OCI-M2 (cell line): ENCODE measurements around the gene MRPS2.
"Not testable (repeated sequence)": the region's sequence is repeated elsewhere in the genome, so short reads cannot be mapped to it uniquely, and the experiment has no call there.

Experiments
- DNase-seq: peaks from one replicate; lab custom pipeline; 2025; ENCODE audit not compliant: unreplicated experiment; lab: John Stamatoyannopoulos, UW

The MRPS2 gene

DNA sequence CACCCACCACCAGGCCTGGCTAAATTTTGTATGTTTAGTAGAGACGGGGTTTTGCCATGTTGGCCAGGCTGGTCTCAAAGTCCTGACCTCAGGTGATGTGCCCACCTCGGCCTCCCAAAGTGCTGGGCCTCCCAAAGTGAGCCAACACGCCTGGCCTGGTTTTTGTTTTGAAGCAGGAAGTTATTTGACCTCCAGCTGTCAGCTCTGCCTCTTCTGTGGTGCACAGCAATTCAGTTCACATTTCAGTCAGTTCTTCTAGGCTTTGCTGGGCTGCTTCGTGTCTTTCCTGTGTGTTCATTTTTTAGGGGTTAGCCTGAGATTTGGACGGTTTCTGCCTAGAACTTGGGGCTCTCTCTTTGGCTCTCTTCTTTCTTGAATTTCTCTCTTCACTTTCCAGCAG lies 29.7 kb downstream of the MRPS2 start:
- DNase-seq, result no peak

- DNase-seq, result no peak
These were observed 30.6 kb downstream of the MRPS2 start for GRCh38 chr9:135531096-135531495.

DNA sequence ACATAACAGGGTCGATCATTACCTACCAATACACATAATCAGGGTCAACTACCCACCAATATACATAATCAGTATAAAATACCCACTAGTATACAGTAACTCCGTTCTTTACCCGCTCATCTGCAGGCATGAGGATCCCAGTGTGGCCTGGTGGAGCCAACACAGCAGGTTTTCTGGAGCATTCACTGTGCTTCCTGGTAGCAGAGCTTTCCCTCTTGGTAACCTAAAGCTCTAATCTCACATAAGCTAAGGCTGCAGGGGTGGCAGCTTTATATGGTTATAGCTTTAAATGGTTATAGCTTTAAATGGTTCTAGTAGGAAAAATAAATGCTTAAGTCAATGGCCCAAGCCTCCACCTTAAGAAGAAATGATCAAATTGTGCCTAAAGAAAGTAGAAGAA lies 32.6 kb downstream of the MRPS2 start:
- DNase-seq, result no peak

GRCh38 chr9:135533674-135534073 lies 33.2 kb downstream of the MRPS2 start:
- DNase-seq, result no peak

GRCh38 chr9:135534192-135534711 lies 33.8 kb downstream of the MRPS2 start:
- not testable (repeated sequence) for DNase-seq

DNA sequence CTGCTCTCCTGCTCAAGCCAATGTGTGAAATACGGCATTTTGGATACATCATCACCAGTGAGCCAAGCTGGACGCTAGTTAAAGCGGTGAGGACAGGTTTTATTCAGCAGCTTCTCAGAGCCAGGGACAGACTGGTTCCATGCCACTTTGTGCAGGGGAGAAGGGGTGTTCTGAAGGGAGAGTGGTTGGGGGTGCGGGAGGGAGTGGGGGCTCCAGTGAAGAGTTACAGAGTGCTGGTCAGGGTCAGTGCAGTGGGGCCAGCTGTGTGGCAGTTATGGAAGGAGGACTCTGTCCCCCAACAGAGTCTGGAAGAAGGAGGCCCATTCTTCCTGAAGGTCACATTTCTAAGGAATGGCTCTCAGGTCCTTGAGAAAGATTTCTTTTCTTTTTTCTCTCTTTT lies 34.3 kb downstream of the MRPS2 start:
- DNase-seq, result not testable (repeated sequence)

DNA sequence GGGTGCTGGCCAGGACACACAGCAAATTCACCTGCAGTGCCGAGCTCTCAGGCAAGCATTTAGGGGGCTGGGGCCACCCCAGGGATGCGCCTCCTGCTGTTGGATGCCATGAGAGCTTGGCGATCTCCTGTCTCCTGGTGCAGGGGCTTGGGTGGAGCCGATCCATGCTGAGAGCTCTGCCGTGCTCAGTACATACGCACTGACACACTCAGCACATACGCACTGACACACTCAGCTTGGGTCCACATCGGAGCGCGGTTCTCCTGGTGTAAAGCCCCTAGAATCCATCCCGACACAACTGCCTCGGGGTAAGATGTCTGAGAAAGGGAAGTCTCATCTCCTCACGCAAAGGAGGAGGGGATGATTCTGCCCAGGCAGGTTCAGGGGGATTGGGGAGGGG lies 35.1 kb downstream of the MRPS2 start:
- DNase-seq, result not testable (repeated sequence)

- no peak for DNase-seq
These were observed 35.7 kb downstream of the MRPS2 start for GRCh38 chr9:135536216-135536615.

DNA sequence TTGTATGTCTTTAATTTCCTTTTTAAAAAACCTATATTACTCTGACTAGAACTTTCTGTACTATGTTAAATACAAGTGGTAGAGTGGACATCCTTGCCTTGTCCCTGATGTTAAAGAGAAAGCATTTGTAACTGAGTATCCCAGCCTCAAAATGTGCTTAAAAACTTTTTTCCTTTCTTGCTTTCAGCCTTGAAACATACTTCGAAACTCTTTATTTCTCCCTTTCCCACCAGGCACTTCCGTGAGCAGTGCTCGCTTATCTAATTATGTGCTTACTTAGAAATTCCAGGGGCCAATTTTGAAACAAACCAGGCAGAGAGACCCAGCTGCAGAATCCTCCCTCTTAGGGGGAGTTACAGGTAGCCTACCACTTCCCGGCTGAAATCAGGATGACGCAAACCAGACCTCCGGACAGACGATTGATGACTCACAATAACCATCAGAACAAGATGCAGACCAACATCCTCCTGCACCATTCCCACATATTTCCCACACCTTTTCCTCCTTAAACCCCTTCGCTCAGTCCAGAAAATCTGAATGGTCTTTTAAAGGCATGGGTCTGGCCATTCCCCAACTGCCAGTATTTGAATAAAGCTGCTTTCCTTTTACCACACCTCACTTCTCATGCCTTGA lies 42.9 kb downstream of the MRPS2 start:
- not testable (repeated sequence) for DNase-seq

DNA sequence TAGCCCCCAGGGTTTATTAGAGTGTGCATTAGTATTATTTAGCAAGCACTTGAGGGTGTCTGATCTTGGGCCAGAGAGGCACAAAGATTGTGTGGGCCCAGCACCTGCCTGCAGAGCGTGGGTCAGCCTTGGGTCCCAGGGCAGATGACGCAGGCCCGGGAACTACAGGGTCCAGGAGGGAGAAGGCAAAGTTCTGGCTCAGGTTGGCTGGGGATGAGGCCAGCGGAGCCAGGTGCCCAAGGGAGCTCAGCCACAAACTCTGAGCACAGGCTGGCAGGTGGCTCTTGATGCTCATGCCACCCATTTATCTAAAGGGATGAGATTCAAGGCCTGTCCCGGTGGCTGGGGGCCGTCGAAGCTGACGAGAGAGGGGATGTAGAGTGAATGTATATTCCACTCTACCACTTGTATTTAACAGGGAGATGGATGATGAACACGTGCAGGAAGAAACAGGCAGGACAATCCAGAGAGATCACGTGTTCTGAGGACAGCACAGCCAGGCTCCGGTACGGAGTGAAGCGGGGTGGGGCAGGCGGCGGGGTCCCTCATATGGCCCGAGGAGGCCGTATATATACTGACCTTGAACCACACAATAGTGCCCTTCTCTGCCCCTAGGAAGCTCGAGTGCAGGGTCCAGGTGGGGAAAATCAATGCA lies 44.6 kb downstream of the MRPS2 start:
- DNase-seq, result no peak

DNA sequence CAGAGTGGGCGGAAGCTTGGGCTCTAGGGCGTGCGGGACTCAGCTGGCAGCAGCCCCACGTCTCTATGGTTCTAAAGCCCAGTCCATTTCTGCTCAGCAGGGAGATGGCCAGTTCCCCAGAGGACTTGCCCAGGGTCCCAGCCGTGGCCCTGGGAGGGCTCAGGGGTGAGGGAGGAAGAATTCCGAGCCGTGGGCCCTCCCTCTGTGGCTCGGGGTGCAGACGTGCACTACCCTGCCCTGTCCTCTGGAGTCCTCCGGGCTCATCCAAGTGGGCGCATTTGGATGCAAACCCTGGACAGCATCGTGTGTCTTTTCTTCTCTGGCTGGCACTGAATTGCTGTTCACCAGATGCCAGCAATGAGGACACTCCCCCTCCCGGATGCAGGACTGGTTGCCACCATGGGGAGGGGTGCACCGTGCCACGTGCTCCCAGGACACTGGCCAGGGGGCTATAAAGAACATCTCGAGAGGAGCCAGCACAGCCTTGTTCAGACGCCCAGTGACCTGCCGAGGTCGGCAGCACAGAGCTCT lies 45.2 kb downstream of the MRPS2 start, which contains the start of gene OBP2A:
TSS of gene OBP2A (plus strand) at position 481 of the 531 bp plus-strand sequence. CDS start 55 bp downstream, outside the sequence.
- DNase-seq, result not testable (repeated sequence)

DNA sequence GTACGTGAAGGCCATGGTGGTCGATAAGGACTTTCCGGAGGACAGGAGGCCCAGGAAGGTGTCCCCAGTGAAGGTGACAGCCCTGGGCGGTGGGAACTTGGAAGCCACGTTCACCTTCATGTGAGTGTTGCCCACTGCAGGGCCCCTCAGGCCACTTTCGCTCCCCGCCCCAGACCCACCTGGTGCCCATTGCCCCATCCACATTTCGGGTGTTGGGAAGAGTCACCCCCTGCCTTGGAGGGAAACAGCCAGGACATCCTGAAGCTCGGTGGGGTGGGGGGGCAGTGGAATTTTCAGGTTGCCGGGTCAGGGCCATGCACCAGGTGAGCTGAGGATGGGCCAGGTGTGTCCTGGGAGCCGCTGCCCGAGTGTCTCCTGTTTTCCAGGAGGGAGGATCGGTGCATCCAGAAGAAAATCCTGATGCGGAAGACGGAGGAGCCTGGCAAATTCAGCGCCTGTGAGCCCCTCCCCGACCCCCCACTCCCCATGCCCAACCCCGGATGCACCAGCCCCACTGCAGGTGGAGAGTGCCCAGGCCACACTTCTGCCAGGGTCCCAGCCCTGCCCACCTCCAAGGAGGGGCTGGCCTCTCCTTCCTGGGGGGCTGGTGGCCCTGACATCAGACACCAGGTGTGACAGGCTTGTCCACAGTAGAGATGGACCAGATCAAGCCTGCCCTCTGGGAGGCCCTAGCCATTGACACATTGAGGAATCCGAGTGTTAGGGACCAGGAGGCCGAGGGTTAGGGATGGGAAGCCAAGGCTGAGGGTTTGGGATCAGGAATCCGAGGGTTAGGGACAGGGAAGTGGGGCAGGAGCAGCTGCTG lies 46.5 kb downstream of the MRPS2 start:
- DNase-seq, result not testable (repeated sequence)

DNA sequence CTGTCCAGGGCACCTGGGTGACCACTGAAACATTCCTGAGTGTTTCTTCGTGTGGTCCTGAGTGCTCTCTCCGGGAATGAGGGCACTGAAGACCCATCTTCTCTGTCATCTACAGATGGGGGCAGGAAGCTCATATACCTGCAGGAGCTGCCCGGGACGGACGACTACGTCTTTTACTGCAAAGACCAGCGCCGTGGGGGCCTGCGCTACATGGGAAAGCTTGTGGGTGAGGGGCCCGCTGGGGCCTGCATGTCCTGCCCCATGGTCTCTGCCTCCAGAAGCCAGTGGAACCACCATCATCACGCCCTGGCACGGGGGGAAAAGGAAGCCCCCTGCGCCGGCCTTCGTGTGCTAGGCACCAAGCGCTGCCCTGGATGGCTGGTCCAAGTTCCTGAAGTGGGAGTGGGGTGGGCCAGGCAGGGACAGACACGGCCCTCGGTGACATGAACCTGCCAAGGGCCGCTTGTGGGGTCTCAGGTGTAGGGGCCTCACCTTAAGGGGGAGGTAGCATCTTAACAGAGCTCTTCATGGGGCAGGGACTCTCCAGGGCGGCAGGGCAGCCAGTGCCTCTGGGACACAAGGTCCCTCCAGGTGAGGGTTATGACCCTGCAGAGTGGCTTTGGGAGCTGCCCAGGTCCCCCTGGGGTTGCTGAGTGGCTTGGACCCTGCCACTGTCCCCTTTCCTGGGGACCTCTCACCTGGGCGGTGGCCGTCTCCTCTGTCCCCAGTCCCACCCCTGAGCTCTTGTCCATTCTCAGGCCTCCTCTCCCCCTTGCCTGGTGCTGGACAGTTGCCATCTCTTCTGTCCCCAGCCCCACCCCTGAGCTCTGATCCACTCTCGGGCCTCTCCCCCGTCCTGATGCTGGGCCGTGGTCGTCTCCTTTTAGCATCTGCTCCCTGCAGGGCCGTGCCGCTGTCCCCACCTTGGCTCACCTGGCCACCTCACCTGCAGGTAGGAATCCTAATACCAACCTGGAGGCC lies 47.6 kb downstream of the MRPS2 start:
- no peak for DNase-seq

GRCh38 chr9:135549478-135550343 lies 49.2 kb downstream of the MRPS2 start:
- not testable (repeated sequence) for DNase-seq

DNA sequence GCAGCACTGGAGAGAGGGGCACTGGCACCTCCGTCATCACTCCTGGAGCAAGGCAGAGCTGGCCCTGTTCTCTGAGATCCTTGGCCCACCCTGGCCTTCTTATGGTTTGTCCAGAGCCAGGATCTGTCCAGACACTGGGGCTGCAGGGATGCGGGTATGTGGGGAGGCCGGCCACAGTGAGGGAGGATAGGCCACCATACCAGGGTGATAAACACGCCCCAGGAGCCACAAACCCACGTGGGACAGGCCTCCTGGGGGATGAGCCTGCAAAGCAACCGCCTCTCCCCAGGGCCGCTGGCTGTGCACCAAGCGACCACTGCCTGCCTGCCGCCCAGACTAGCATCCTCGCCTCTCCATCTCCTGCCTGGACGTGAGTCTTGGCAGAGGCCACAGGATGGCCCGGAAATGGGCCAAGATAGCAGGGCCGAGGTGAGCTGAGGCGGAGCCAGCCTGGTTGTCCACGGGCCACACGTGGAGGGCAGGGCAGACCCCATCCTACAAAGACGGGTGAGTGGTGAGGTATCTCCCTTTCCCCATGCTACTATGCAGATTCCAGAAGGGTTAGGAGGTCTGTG lies 49.9 kb downstream of the MRPS2 start:
- no peak for DNase-seq

DNA sequence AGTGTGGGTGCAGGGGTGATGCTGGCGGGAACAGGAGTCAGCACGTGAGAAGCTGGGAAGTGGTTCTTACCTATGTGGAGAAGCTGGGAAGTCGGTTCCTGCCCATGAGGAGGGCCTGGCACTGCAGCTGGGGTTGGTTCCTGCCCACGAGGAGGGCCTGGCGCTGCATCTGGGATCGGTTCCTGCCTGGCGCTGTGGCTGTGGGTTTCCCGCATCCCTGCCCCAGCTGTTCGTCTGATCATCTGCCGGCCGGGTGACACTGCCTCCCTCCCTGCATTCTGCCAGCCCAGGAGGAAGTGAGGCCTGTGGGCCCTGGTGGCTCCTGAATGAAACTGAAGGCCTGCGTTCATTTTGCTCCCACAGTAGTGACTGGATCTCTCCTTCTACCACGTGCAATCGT lies 50.5 kb downstream of the MRPS2 start:
- no peak for DNase-seq

GRCh38 chr9:135551456-135551855 lies 51.0 kb downstream of the MRPS2 start:
- DNase-seq, result no peak

GRCh38 chr9:135552021-135552697 lies 51.7 kb downstream of the MRPS2 start:
- DNase-seq, result no peak
